T-helper 1 cell treated with Interleukin-12 subunit alpha and Interleukin-12 subunit beta and Interleukin-4 antibody, amounts not matched to agents 30 μg/mL and 1 μg/mL, for 36 hours (primary cell): Measurements from ENCODE around the gene NEK4.
"Not testable (repeated sequence)": the region's sequence is repeated elsewhere in the genome, so short reads cannot be mapped to it uniquely, and the experiment has no call there.

Source experiments
- H3K27ac Mint-ChIP-seq: one replicate; pipeline ENCODE4 v1.8.0; 2021; ENCODE audit warnings: mild to moderate bottlenecking, mixed read lengths
- H3K27me3 Mint-ChIP-seq: one replicate; pipeline ENCODE4 v1.8.0; 2021; ENCODE audit warnings: low read depth, mixed read lengths
- H3K36me3 Mint-ChIP-seq: one replicate; pipeline ENCODE4 v1.8.0; 2021; ENCODE audit warnings: low read depth, mixed read lengths
- H3K4me1 Mint-ChIP-seq: one replicate; pipeline ENCODE4 v1.8.0; 2021; ENCODE audit warnings: low read depth, mixed read lengths
- H3K4me3 Mint-ChIP-seq: one replicate; pipeline ENCODE4 v1.8.0; 2021; ENCODE audit warnings: mild to moderate bottlenecking, moderate library complexity, mixed read lengths
- H3K9me3 Mint-ChIP-seq: one replicate; pipeline ENCODE4 v1.8.0; 2021; ENCODE audit warnings: mixed read lengths

NEK4 gene

GRCh38 chr3:52777959-52778805 lies 7.4 kb upstream of the NEK4 start:
- no peaks in the 10 kb centered on the region for H3K9me3 Mint-ChIP-seq
- no peaks in the 10 kb centered on the region for H3K4me1 Mint-ChIP-seq
- H3K4me3 Mint-ChIP-seq = no peak overlapping the region
- peaks cover 6% of the 10 kb centered on the region for H3K27me3 Mint-ChIP-seq
- H3K27ac Mint-ChIP-seq = no peak overlapping the region
- H3K36me3 Mint-ChIP-seq = no peaks in the 10 kb centered on the region

GRCh38 chr3:52777127-52777958 lies 6.6 kb upstream of the NEK4 start, which contains the start of gene ITIH1:
Gene ITIH1, plus strand, starts transcription at chr3:52777599. Its CDS starts 17 bp downstream, at chr3:52777616.
- no peak within 1 kb of the TSS for H3K4me3 Mint-ChIP-seq
- H3K27me3 Mint-ChIP-seq = peaks cover 6% of the 10 kb centered on the region

GRCh38 chr3:52776486-52776885 lies 5.7 kb upstream of the NEK4 start:
- not testable (repeated sequence) for H3K27me3 Mint-ChIP-seq, H3K4me3 Mint-ChIP-seq, H3K36me3 Mint-ChIP-seq, H3K4me1 Mint-ChIP-seq, H3K9me3 Mint-ChIP-seq, H3K27ac Mint-ChIP-seq

More at GRCh38 chr3:52777127-52777958, 6.6 kb upstream of the NEK4 start, which contains the start of gene ITIH1:
- no peaks in the 10 kb centered on the region for H3K4me1 Mint-ChIP-seq
- no peak within 1 kb of the TSS for H3K27ac Mint-ChIP-seq
- no peaks in the 10 kb centered on the region for H3K9me3 Mint-ChIP-seq
- no peaks in the 10 kb centered on the region for H3K36me3 Mint-ChIP-seq

DNA sequence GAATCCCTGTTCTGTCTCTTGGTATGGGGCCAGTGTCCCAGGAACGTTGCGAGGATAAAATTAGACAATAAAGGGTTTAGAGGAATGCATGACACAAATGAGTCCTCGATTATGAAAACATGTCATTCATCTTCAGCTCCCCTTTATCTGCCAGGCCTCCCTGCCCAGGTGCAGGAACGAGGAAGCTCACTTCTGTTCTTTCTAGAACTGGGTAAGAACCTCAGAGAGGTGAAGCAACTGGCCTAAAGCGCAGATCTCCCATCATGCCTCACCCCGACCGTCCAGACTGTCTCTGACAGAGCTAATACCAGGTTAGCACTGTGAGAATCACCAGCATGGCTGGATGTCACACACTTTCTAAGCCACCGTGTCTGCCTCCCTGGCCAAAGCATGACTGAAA lies 5.1 kb upstream of the NEK4 start:
- Mint-ChIP-seq H3K4me1 (peaks cover 9% of the 10 kb centered on the region), H3K4me3 (no peak overlapping the region), H3K27me3 (no peaks in the 10 kb centered on the region), H3K27ac (no peak overlapping the region), H3K36me3 (no peaks in the 10 kb centered on the region), H3K9me3 (no peaks in the 10 kb centered on the region)

- Mint-ChIP-seq H3K4me3 (no peak overlapping the region), H3K36me3 (no peaks in the 10 kb centered on the region), H3K27me3 (no peaks in the 10 kb centered on the region), H3K9me3 (no peaks in the 10 kb centered on the region), H3K4me1 (peaks cover 9% of the 10 kb centered on the region), H3K27ac (no peak overlapping the region)
Observed at GRCh38 chr3:52774901-52775864, 4.4 kb upstream of the NEK4 start.

DNA sequence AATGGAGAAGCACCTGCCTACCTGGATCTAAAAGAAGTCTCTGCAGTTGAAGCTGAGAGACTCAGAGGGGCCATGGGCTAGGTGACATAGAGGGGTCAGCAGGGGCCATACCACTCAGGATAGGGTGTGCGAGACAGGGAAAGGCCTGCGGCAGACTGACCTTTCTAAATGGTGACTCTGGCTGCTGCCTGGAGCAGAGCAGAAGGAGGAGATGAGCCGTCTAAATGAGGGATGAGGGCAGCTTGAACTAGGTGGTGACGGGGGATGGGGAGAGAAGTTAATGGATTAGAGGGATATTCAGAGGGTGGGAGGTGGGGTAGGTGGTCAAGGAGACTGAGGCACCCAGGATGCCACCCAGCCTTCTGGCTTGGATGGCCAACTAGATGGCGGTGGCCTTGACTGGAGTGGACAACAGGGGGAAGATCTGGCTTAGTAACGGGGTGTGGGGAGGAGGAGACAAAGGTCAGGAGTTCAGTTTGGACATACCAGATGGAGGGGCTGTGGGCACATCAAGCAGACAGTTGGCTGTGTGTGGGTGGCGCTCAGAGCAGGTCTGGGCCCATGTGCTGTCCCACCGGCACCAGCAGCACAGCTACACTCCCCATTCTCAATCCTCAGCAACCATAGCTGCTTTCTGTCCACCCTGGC lies 3.5 kb upstream of the NEK4 start:
- Mint-ChIP-seq H3K9me3 (no peaks in the 10 kb centered on the region), H3K27me3 (no peaks in the 10 kb centered on the region), H3K27ac (no peak overlapping the region), H3K4me3 (no peak overlapping the region), H3K4me1 (peaks cover 19% of the 10 kb centered on the region), H3K36me3 (no peaks in the 10 kb centered on the region)

GRCh38 chr3:52773361-52774065 lies 2.8 kb upstream of the NEK4 start:
- Mint-ChIP-seq H3K4me3 (no peak overlapping the region), H3K27me3 (no peaks in the 10 kb centered on the region), H3K27ac (no peak overlapping the region), H3K9me3 (no peaks in the 10 kb centered on the region), H3K36me3 (no peaks in the 10 kb centered on the region), H3K4me1 (peaks cover 19% of the 10 kb centered on the region)

DNA sequence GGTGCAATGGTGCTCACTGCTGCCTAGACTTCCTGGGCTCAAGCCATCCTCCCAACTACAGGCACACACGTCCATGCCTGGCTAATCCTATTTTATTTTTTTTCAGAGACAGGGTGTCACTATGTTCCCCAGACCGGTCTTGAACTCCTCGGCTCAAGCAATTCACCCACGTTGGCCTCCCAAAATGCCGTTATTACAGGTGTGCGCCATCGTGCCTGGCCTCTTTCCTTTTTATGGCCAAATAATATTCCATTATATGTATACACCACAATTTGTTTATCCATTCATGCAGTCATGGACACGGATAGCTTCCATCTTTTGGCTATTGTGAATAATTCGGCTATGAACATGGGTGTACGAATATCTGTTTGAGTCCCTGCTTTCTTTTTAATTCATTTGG lies 962 bp upstream of the NEK4 start:
- Mint-ChIP-seq H3K27ac (peak overlapping the region; percentile 91), H3K27me3 (no peaks in the 10 kb centered on the region), H3K9me3 (no peaks in the 10 kb centered on the region), H3K4me3 (peak overlapping the region; percentile 87), H3K36me3 (no peaks in the 10 kb centered on the region), H3K4me1 (peaks cover 19% of the 10 kb centered on the region)

DNA sequence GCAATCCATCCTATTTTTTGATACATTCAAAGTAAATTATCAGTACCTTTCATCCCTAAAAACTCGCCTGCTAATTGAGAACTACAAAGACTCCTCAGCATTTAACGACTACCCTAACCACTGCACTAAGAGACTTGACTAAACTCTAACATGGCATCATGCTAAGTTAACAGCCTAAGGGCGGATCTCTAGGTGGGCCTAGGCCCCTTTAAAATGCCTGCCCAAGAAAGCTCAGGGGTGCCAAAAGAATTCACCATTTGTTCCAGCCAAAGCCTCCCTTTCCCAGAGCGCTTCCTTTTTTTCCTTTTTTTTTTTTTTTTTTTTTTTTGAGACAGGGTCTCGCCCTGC lies 568 bp upstream of the NEK4 start:
- H3K27ac Mint-ChIP-seq = peak overlapping the region; percentile 91
- no peaks in the 10 kb centered on the region for H3K36me3 Mint-ChIP-seq
- peaks cover 19% of the 10 kb centered on the region for H3K4me1 Mint-ChIP-seq
- H3K9me3 Mint-ChIP-seq = no peaks in the 10 kb centered on the region
- H3K4me3 Mint-ChIP-seq = peak overlapping the region; percentile 87
- H3K27me3 Mint-ChIP-seq = no peaks in the 10 kb centered on the region

DNA sequence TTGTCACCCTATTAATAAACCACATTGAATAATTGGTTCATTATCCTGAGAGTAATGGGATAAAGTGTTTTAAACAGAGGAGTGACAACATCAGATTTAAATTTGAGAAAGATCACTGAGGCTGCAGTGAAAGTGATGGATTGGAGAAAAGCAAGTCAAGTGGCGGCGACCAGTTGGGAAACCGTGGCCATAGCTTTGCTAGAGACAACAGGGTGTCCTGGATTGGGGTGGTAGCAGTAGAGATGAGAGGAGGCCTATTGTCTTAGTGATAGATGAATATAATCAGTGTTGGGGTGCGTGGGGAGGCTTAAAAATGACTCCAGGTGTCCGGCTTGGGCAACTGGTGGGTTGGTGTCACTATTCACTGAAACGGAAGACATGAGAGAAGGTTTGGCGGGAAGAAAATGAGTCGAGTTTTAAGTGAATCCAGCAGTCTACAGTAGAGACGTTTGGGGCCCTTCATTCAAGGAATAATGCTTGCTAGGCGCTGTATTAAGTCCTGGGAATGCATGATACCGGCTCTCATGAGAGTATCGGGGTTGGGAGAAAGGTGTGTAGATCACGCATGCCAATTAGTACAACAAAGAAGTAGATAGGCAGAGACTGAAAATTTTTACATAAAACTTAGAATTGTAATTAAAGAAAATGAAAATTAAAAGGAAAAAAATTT lies 819 bp downstream of the NEK4 start:
- Mint-ChIP-seq H3K27me3 (no peaks in the 10 kb centered on the region), H3K4me1 (peaks cover 19% of the 10 kb centered on the region), H3K36me3 (no peaks in the 10 kb centered on the region), H3K4me3 (peak overlapping the region; percentile 87), H3K9me3 (no peaks in the 10 kb centered on the region), H3K27ac (peak overlapping the region; percentile 80)

GRCh38 chr3:52763466-52763865 lies 7.3 kb downstream of the NEK4 start:
- no peak overlapping the region for H3K4me3 Mint-ChIP-seq
- peaks cover 3% of the 10 kb centered on the region for H3K4me1 Mint-ChIP-seq
- H3K9me3 Mint-ChIP-seq = no peaks in the 10 kb centered on the region
- H3K36me3 Mint-ChIP-seq = peaks cover 26% of the 10 kb centered on the region
- H3K27ac Mint-ChIP-seq = no peak overlapping the region
- H3K27me3 Mint-ChIP-seq = no peaks in the 10 kb centered on the region

- Mint-ChIP-seq H3K36me3 (peaks cover 30% of the 10 kb centered on the region), H3K27ac (no peak overlapping the region), H3K4me1 (peaks cover 3% of the 10 kb centered on the region), H3K27me3 (no peaks in the 10 kb centered on the region), H3K9me3 (no peaks in the 10 kb centered on the region), H3K4me3 (no peak overlapping the region)
Observed at GRCh38 chr3:52756141-52756540, 14.6 kb downstream of the NEK4 start.

- H3K4me3 Mint-ChIP-seq = no peak overlapping the region
- H3K27me3 Mint-ChIP-seq = no peaks in the 10 kb centered on the region
- peaks cover 1% of the 10 kb centered on the region for H3K4me1 Mint-ChIP-seq
- H3K9me3 Mint-ChIP-seq = no peaks in the 10 kb centered on the region
- H3K27ac Mint-ChIP-seq = no peak overlapping the region
- peaks cover 20% of the 10 kb centered on the region for H3K36me3 Mint-ChIP-seq
Observed at GRCh38 chr3:52754373-52754772, 16.4 kb downstream of the NEK4 start.
